Testis (tissue), 3 donors: Measurements from ENCODE around the gene SQSTM1. TPM values are rescaled to one million over a fixed set of nuclear protein-coding genes. Genes with fewer than 3 reads are reported as not detected.
A peak's percentile ranks its signal among the peaks of the same experiment; 100 is the strongest.

ENCODE experiments used
- DNase-seq: peaks from one replicate; pipeline ENCODE4 v3.0.0-alpha.2; 2019
- H3K27ac ChIP-seq, 2 donors: fragments of 200-600 bp; sonication (generic); one replicate each; pipeline ENCODE4 v1.5.1; 2019
- H3K27me3 ChIP-seq: fragments of 200-600 bp; sonication (generic); one replicate; pipeline ENCODE4 v1.5.1; 2019
- H3K36me3 ChIP-seq: fragments of 200-600 bp; sonication (generic); one replicate; pipeline ENCODE4 v1.5.1; 2017; ENCODE audit warnings: low read depth; ENCODE audit errors: missing control alignments
- H3K4me1 ChIP-seq: fragments of 200-600 bp; sonication (generic); one replicate; pipeline ENCODE4 v1.5.1; 2019
- H3K4me3 ChIP-seq, 2 donors: fragments of 200-600 bp; sonication (generic); one replicate each; pipeline ENCODE4 v1.5.1; 2017 to 2019
- H3K9me3 ChIP-seq: fragments of 200-600 bp; sonication (generic); one replicate; pipeline ENCODE4 v1.5.1; 2017
- CTCF ChIP-seq, 3 experiments: fragments of 450-650 bp in 2 of 3; fragments of 200-600 bp in 1 of 3; sonication (generic) in 1 of 3; IDR thresholded peaks; one replicate each; pipeline ENCODE4 v1.5.1; 2016 to 2019; ENCODE audit warnings: antibody characterized with exemption in 3 of 3, mild to moderate bottlenecking in 2 of 3, moderate library complexity in 1 of 3
- POLR2A ChIP-seq: fragments of 450-650 bp; IDR thresholded peaks from one replicate; pipeline ENCODE4 v1.6.1; 2017; ENCODE audit warnings: antibody characterized with exemption, mild to moderate bottlenecking, moderate library complexity
- WGBS, 2 donors: methylation state at CpG; one replicate each; pipeline ENCODE4 v1.1.5; 2018; 5-methylcytosine and 5-hydroxymethylcytosine counted together
- intact Hi-C: fragments of 100-400 bp; cut with DNase I; formaldehyde crosslinking; loops from one replicate; pipeline ENCODE4 v1.15.1; 2023; ENCODE audit warnings: low total_unique reads
- polyA plus RNA-seq: library from polyadenylated mRNA; stranded (reverse); fragments of 350-450 nt; fragmentation: Illumina TruSeq; extraction: RNeasy Lipid Tissue Mini Kit (QIAGEN cat#74804); gene quantifications from one replicate; pipeline ENCODE4 v1.2.3, GENCODE V29; 2014; ENCODE audit warnings: low read depth, low replicate concordance; ENCODE audit not compliant: insufficient read depth
- total RNA-seq, 2 donors: library from RNA; depleted of rRNA; stranded (reverse); fragments of >200 nt; gene quantifications; one replicate each; pipeline ENCODE4 v1.2.3, GENCODE V29; 2016

SQSTM1 gene
- total and polyA plus RNA-seq, 3 donors from 2014 or later, result 165 to 255 (median 192) TPM

GRCh38 chr5:179827680-179828079 is 7.0 kb downstream of the SQSTM1 start:
- TF ChIP-seq CTCF (IDR thresholded peaks at IDR 0.05), result no peak
- TF ChIP-seq POLR2A, result no peak
- Histone ChIP-seq H3K27me3 (no peaks in the 10 kb centered on the region), H3K4me3 (no peak overlapping the region), H3K27ac (no peak overlapping the region), H3K9me3 (no peaks in the 10 kb centered on the region), H3K36me3 (no peaks in the 10 kb centered on the region), H3K4me1 (peaks cover 36% of the 10 kb centered on the region)
- 54 to 59% methylated on average over 9 of the region's 9 CpGs for WGBS, 2 donors
- intact Hi-C loops, result no loop called here
- no peak for DNase-seq

- Histone ChIP-seq H3K4me1 (peaks cover 24% of the 10 kb centered on the region), H3K36me3 (no peaks in the 10 kb centered on the region)
- TF ChIP-seq CTCF (IDR thresholded peaks at IDR 0.05) (no peak), POLR2A (no peak)
These were observed 8.2 kb downstream of the SQSTM1 start for GRCh38 chr5:179828756-179829421.

GRCh38 chr5:179829732-179830435 is 9.2 kb downstream of the SQSTM1 start:
- H3K4me1 ChIP-seq, result peaks cover 17% of the 10 kb centered on the region
- no peak overlapping the region for H3K4me3 ChIP-seq
- intact Hi-C loops, result no loop called here
- H3K36me3 ChIP-seq, result no peaks in the 10 kb centered on the region
- DNase-seq, result no peak
- no peaks in the 10 kb centered on the region for H3K27me3 ChIP-seq
- TF ChIP-seq POLR2A (no peak), CTCF (IDR thresholded peaks at IDR 0.05) (no peak)
- 88 to 92% methylated on average over 7 of the region's 7 CpGs for WGBS, 2 donors
- no peak overlapping the region for H3K27ac ChIP-seq
- H3K9me3 ChIP-seq, result no peaks in the 10 kb centered on the region

More at GRCh38 chr5:179828756-179829421, 8.2 kb downstream of the SQSTM1 start:
- Histone ChIP-seq H3K9me3 (no peaks in the 10 kb centered on the region), H3K27ac (no peak overlapping the region), H3K27me3 (no peaks in the 10 kb centered on the region), H3K4me3 (no peak overlapping the region)
- DNase-seq, result no peak
- 91 to 92% methylated on average over 3 of the region's 3 CpGs for WGBS, 2 donors
- intact Hi-C loops, result no loop called here

GRCh38 chr5:179830818-179831468 is 10.2 kb downstream of the SQSTM1 start:
- no peaks in the 10 kb centered on the region for H3K36me3 ChIP-seq
- no peaks in the 10 kb centered on the region for H3K27me3 ChIP-seq
- H3K4me3 ChIP-seq, result no peak overlapping the region
- peak overlapping the region; percentile 9 to 24 for H3K27ac ChIP-seq
- no peak for DNase-seq
- intact Hi-C loops, result no loop called here
- TF ChIP-seq CTCF (IDR thresholded peaks at IDR 0.05), result no peak
- TF ChIP-seq POLR2A, result no peak
- H3K9me3 ChIP-seq, result no peaks in the 10 kb centered on the region
- WGBS, 2 donors, result 89 to 94% methylated on average over 7 of the region's 7 CpGs
- H3K4me1 ChIP-seq, result peaks cover 17% of the 10 kb centered on the region
